ENCODE results near the gene ARSG. TPM values are rescaled to one million over a fixed set of nuclear protein-coding genes. Genes with fewer than 3 reads are reported as not detected.

Gene ARSG
- total and polyA plus RNA-seq, 2 of the 8 experiments (the other 6 are each of a cell fraction or from before 2014, with no cell fraction given) = 3.3 to 4.0 TPM

- TF ChIP-seq CHD7 (IDR thresholded peaks at IDR 0.05; ENCODE audit: insufficient replicate concordance, low read length) (no peak), SP2 (IDR thresholded peaks at IDR 0.05; ENCODE audit: low read length) (no peak), EGR1 (IDR thresholded peaks at IDR 0.05; ENCODE audit: borderline replicate concordance, low read depth, low read length) (peak; percentile 96), SIN3A (conservative IDR thresholded peaks at IDR 0.05 in 1 of 2, IDR thresholded peaks at IDR 0.05 in 1 of 2; ENCODE audit: low read depth in 1 of 2, low read length in 2 of 2) (peak; percentile 13 to 75; a peak in 2 of 4 replicates), KDM1A (IDR thresholded peaks at IDR 0.05; ENCODE audit: borderline replicate concordance, low read length) (no peak)
Observed at GRCh38 chr17:68247445-68248198, 43.7 kb upstream of the ARSG start, which contains the start of gene AMZ2 (continued).

All from H1 (cell line).